ENCODE results near the gene LLGL2.

DNA sequence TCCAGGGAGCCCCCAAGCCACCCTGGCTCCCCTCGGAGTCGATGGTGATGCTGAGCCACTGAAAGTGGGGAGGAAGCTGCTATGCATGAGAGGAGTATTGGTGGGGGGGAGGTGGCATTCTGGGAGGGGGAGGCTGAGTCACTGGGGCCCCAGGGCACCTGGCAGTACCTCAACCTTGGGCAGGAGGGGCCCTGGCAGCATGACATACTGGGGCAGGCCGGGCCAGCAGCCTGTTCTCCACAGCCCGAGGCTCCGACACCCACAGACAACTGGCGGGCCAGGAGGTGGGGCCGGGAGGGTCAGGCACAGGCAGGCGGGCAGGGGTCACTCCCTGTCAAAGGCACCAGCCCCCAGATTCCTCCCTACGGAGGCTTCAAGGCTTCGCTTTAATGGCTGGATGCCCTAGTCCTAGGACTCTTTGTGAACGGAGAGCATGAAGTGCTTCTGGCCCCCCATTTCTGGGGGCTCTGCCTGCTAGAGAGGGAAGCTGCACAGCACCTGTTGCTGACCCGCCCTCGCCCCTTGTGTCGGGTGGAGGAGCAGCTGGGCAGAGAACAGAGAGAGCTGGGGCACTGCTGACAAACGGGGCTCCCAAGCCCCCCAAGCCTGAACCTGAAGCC is 11.1 kb upstream of the LLGL2 start:
- TF ChIP-seq, protein P1, sequence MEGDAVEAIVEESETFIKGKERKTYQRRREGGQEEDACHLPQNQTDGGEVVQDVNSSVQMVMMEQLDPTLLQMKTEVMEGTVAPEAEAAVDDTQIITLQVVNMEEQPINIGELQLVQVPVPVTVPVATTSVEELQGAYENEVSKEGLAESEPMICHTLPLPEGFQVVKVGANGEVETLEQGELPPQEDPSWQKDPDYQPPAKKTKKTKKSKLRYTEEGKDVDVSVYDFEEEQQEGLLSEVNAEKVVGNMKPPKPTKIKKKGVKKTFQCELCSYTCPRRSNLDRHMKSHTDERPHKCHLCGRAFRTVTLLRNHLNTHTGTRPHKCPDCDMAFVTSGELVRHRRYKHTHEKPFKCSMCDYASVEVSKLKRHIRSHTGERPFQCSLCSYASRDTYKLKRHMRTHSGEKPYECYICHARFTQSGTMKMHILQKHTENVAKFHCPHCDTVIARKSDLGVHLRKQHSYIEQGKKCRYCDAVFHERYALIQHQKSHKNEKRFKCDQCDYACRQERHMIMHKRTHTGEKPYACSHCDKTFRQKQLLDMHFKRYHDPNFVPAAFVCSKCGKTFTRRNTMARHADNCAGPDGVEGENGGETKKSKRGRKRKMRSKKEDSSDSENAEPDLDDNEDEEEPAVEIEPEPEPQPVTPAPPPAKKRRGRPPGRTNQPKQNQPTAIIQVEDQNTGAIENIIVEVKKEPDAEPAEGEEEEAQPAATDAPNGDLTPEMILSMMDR (IDR thresholded peaks at IDR 0.05; ENCODE audit: low read length), result no peak
- TF ChIP-seq EZH2 (optimal IDR thresholded peaks at IDR 0.05; ENCODE audit: low read depth, low read length) (no peak), EZH2phosphoT487 (IDR thresholded peaks at IDR 0.05; ENCODE audit: low read length) (no peak)

Measured in MM.1S (cell line).